DMS153 treated with DMSO at 0.1 percent for 48 hours (cell line): ENCODE data around the gene TTC34.
"Not testable (repeated sequence)": the region's sequence is repeated elsewhere in the genome, so short reads cannot be mapped to it uniquely, and the experiment has no call there.

Experiments used
- DNase-seq: peaks from one replicate; lab custom pipeline; 2025; ENCODE audit not compliant: unreplicated experiment; lab: John Stamatoyannopoulos, UW

Gene TTC34

DNA sequence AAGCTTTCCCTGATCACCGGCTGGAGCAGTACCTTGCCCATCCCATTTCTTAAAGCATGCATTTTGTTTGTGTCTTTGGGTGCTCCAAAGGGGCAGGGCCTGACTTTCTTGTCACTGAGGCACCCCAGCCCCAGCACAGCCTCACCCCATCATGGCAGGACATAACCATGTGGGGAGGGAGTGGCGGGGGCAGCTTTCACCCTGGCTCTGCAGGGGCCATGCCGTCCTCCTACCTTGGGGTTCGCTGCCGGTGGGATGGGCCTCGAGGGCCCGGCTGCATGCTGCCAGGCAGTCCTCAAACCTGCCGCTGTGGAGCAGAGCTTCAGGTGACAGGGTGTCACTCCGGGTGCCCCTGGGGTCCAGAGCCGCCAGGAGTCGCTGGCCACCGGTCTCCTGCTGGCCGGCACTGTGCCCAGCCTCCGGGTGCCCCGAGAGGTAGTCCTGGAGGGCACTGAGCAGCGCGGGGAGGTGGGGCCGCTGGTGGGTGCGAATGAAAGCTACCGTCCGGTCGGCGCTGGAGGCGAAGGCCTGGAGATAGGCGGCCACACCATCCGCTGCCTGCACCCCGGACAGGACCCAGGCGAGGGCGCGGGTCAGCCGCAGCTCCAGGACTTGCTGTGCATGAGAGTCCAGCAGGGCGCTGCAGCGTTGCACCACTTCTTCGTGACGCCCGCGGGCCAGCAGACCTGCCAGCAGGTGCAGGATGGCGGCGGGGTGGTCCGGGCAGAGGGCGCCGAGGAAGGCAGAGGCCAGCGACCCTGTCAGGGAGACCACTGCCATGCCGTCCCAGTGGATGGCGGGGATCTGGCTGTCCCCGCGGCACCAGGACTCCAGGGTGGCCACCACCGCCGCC is 1.5 kb downstream of the TTC34 start:
- DNase-seq: no peak

GRCh38 chr1:2798958-2799357 is 2.5 kb downstream of the TTC34 start:
- not testable (repeated sequence) for DNase-seq

DNA sequence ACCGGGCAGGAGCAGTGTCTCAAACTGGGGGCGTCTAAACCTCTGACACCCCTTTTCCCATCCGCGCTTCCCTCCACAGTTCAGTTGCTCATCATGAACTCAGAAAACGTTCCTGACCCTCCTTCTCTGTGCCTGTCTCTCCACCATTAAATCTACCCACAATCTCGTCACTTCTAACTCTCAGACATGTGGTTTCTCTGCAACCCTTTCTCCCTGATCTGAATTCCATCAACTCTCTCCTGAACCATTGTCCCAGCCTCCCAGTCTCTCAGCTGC is 3.8 kb downstream of the TTC34 start:
- DNase-seq: no peak

DNA sequence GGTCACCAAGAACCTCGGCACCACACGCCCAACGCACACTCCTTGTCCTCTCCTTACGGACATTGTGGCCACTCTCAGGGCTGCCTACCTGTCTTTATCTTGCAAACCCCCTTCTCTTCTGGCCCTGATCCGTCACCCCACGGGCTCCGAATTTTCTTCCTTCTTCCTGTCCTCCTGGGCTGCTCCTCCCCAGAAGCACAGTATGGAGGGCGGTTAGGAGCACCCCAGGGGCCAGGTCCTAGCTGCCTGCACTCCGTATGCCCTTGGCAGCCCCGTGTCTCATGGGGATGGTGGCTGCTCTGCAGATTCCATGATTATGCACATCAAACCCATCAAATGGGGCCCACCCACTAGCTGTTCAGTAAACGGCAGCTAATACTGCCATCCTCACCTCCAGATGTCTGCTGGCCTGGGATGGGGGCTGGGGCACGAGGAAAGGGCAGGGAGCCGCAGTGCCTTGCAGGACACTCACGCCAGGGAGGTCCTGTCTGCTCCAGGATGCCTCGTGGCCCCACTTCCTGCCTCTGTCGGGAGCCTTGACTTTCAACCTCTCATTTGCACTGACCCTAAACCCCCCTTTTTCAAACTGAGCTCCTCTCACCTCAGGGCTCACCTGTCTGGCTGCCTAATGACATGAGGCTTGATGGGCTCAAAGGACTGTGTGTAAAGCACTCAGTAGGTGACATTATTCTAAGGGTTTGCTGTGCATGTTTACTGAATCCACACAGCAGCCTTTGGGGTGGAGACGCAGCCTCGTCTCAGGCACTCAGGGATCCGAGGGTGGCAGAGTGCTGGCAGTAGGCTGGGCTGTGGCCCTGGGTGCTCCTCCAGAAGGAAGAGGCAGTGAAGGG is 4.4 kb downstream of the TTC34 start:
- no peak for DNase-seq

DNA sequence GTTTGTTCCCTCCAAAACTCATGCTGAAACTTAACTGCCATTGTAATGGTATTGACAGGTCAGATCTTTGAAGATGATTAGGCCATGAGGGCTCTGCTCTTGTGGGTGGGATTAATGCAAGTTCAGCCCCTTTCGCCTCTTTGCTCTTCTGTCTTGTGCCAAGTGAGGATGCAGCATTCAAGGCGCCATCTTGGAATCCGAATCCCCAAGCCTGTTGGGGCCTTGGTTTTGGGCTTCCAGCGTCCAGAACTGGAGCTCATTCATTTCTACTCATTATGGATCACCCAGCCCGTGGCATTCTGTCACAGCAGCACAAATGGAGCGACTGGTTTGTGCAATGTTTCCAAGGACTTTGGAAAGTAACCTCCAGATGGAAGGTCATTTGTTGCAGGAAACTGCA is 5.6 kb downstream of the TTC34 start:
- DNase-seq: no peak

- no peak for DNase-seq
Observed at GRCh38 chr1:2791027-2791760, 10.3 kb downstream of the TTC34 start.

GRCh38 chr1:2789986-2790581 is 11.4 kb downstream of the TTC34 start:
- DNase-seq: no peak

DNA sequence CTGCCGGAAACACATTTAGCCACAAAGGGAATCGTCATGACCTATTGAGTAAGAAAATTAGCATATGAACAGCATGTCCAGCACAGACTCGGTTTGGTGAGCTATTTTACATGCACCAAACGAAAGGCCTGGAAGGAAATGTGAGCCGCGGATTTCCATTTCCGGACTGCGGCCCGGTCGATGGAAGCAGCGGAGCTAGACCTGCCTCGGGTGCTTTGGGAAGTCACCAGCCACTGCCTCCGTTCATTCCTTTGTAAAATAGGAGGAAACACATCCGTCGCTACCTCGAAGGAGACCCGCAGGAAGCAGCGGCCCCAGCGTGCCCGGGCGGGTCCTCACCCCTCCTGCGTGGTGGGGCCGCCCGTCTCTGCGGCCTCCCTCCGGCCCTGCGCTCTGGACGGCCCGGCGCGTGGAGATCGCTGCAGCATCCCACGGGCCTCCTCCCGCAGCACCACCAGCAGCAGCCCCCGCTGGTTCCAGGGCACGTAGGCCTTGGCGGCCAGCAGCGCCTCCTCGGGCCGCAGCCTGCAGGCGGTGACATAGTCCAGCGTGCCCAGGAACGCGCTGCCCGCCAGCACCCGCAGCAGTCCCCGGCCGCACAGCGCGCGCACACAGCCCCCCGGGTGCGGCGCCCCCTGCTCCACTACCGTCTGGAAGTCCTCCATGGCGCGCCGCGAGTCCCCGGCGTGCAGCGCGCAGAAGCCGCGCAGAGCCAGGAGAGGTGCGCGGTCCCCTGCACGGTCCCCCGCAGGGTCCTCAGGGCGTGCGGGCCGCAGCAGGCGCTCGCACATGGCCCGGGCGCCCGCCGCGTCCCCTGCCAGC is 12.1 kb downstream of the TTC34 start:
- no peak for DNase-seq

DNA sequence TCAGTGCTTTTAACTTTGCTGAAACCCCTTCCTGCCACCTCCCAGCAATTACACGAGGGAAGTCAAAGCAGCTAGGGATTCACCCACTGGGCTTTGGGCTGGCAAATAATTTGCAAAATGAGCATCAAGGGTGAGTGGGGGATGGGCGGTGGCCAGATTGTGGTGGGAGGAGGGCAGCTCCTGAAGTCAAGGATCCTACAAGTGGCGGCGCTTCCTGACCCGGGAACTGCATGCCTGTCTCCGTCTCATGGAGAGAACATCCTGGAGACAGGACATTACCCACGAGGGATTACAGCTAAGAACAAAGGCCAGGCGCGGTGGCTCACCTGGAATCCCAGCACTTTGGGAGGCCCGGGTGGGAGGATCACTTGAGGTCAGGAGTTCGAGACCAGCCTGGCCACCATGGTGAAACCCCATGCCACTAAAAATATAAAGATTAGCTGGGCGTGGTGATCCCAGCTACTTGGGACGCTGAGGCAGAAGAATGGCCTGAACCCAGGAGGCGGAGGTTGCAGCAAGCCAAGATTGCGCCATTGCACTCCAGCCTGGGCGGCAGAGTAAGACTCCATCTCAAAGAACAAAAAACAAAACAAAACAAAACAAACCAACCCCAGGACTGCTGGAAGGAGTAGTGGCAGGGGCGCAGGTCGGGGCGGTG is 12.9 kb downstream of the TTC34 start:
- no peak for DNase-seq

- DNase-seq: no peak
Observed at GRCh38 chr1:2787163-2787911, 14.2 kb downstream of the TTC34 start.

GRCh38 chr1:2786329-2787162 is 14.9 kb downstream of the TTC34 start:
- no peak for DNase-seq

GRCh38 chr1:2785631-2786328 is 15.7 kb downstream of the TTC34 start:
- no peak for DNase-seq

DNA sequence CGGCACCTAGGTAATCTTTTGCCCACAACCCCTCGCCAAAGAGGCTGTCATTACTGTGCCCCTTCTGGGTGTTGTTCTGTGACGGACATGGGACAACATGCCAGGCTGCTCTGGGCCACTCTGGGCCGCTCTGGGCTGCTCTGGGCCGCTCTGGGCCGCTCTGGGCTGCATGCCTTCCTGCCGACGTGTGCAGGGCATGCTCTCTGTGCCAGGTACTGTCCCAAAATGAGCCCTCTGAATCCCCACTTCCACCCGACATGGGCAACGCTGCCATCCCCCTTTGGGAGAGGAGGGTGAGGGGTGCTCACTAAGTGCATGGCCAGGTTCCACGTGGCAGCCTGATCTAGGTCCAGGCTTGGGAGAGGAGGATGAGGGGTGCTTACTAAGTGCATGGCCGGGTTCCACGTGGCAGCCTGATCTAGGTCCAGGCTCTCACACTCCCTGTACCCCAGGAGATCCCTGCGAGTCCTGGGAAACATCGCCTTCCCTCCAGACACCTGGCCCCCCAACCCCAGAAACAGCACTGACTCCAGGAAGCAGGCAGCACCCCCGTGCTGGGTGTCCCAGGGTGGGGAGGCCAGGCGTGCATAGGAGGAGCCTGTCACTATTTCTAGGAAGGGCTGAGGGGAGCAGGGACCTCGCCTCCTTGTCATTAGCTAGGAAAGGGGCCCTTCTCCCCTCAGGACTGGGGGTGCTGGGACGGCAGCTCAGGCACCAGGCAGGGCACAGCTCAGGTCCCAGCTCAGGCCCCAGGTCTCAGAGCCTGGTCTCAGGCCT is 16.5 kb downstream of the TTC34 start:
- no peak for DNase-seq

- DNase-seq: no peak
Observed at GRCh38 chr1:2783435-2784397, 17.8 kb downstream of the TTC34 start.

DNA sequence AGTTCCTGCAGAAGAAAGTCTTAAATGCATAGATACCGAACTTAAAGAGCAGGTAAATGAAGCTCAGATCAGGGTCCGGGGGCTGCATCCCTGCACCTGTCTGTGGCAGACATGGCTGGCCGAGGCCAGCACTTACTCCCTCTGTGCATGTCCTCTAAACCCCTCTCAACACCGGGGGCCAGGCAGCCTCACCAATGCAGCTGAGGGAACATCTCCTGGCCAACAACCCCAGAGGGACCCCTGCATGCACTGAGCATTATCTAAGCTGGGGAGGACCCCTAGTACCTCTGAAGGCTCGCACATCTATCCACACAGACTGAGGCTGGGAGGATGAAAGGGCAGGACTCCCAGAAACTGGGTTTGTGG is 18.4 kb downstream of the TTC34 start:
- no peak for DNase-seq

- DNase-seq: no peak
Observed at GRCh38 chr1:2781627-2782026, 19.9 kb downstream of the TTC34 start.
